GM18907 (cell line): ENCODE measurements around the gene DNAH1.
"Not testable (repeated sequence)": the region's sequence is repeated elsewhere in the genome, so short reads cannot be mapped to it uniquely, and the experiment has no call there.

Source experiments
- ATAC-seq: cut with Tn5 transposase; IDR thresholded peaks from one replicate; pipeline ENCODE4 v1.9.1; 2021; ENCODE audit warnings: mild to moderate bottlenecking, moderate library complexity; ENCODE audit not compliant: unreplicated experiment

The DNAH1 gene

GRCh38 chr3:52331091-52331490 lies 15.0 kb downstream of the DNAH1 start:
- ATAC-seq, result no peak

DNA sequence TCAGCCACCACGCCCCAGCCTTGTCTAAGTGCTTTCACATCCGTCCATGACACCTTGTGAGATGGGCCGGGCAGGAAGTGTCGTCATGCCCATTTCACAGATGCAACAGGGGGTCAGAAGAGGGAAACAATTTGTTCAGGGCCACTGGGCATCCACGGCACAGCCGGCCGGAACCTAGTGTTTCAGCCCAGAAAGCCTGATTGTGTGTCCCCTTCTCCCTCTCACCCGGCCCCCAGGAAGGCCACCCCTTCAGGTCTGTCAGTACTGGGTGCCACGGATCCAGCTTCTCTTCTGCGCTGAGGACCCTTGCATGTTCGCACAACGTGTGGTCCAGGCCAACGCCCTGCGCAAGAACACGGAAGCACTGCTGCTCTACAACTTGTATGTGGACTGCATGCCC lies 15.8 kb downstream of the DNAH1 start:
- ATAC-seq, result no peak

- ATAC-seq, result no peak
Measured at GRCh38 chr3:52333869-52334557, 17.9 kb downstream of the DNAH1 start.

DNA sequence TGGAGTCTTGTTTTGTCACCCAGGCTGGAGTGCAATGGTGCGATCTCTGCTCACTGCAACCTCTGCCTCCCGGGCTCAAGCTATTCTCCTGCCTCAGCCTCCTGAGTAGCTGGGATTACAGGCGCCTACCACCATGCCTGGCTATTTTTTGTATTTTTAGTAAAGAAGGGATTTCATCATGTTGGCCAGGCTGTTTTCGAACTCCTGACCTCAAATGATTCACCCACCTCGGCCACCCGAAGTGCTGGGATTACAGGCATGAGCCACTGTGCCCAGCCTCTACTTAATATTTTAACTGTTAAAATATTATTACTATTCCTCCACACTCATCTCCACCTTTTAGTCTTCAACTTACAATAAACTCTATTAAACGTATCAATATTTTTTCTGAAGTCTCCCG lies 22.0 kb downstream of the DNAH1 start:
- not testable (repeated sequence) for ATAC-seq

DNA sequence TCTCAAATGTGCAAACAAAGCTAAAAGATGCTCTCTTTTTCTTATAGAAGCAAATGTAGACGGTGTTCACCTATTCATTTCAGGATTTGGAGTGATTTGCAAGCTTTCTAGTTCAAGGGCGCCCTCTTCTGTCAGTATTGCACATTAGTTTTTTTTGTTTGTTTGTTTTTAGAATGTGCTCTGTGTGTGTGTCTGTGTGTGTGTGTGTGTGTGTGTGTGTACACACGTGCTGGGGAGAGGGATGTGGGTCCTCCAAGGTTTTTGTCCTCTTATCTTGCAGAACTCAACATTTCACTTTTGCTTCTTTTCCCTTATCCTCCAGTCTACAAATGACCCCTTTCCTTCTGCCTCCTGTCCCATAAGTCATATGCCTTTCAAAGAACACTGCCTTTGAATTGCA lies 23.5 kb downstream of the DNAH1 start:
- ATAC-seq, result no peak

GRCh38 chr3:52341123-52341522 lies 25.0 kb downstream of the DNAH1 start:
- ATAC-seq, result no peak

- ATAC-seq, result no peak
Measured at GRCh38 chr3:52343946-52344600, 28.0 kb downstream of the DNAH1 start.

- no peak for ATAC-seq
Measured at GRCh38 chr3:52345521-52346109, 29.5 kb downstream of the DNAH1 start.

DNA sequence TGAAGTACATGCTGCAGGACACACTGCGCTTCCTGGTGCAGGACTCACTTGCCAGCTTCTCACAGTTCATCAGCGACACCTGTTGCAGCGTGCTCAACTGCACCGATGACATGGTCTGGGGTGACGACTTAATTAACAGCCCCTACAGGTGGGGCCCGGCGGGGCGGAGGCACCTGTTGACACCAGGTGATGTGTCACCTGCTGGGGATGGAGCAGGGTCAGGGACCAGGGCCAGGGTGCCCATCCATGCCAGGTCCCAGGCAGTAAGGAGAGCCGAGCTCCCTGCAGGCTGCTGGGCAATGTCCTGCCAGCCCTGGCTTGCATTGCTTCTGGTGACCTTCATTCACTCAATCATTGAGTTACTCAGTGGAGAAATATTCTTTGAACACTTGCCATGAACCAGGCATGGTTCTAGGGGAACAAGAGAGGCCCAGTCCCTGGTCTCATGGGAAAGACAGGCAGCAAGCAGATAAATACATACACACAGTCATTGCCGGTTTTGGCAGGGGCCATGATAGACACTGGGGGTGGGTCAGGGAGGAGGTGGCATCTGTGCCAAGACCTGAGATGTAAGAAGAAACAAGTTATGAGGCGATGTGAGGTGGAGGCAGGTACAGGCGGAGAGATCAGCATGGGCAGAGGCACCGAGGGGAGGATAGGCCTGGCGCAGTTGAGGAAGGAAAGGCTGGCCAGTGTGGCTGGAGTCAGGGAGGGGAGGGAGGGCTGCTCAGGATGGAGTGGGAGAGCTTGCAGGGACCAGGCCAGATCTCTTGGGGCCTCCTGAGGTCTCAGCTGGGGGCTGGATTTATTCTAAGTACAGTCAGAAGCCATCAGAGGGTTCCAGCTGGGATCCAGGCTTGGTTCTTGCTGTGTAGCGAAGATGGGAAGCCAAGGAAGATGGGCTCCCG lies 30.8 kb downstream of the DNAH1 start:
- no peak for ATAC-seq

DNA sequence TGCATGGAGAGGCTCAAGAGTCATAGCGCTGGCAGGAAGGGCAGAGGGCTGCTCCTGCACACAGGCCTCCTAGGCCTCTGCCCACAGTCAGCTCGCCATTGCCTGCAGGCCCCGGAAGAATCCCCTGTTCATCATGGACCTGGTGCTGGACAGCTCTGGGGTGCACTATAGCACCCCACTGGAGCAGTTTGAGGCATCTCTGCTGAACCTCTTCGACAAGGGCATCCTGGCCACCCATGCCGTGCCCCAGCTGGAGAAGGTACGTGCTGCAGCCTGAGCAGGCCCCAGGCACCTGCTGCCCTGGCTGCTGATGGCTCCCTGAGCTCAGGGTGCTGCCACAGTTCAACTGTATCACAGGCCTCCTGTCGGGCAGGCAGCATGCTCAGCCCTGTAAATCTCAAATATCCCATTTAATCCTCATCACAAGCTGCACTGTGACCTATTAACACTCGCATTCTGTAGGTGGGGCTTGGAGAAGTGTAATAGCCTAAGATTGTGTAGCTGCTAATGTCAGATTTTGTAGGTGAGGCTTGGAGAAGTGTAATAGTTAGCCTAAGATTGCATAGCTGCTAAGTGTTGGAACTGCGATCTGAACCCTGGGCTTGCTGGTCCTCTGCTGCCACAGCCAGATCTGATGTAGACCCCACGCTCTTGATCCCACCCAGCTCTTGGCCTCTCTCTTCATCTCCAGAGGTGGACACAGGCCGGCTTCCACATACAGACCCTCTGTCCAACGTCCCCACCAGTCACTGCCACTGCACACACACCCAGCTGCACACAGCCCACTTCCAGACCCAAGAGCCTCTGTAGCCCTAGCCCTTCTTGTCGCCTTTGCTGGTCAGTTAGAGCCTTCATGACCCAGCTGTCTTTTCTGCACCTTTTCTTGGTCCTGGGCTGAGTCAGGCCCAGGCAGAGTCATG lies 31.9 kb downstream of the DNAH1 start:
- no peak for ATAC-seq

DNA sequence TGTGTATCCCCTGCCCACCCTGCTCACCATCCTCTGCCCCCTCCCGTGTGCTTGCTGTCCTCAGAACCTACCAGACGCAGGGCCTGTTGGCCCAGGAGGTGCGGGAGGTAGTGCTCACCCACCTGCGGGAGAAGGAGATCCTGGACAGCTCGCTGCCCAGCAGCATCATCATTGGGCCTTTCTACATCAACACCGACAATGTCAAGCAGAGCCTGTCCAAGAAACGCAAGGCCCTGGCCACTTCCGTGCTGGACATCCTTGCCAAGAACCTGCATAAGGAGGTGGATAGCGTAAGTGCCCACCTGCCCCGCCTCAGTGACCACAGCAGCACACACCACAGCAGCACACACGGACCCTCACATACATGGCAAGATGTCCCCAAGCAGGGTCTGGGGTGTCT lies 33.0 kb downstream of the DNAH1 start:
- ATAC-seq, result no peak

GRCh38 chr3:52349611-52350395 lies 33.7 kb downstream of the DNAH1 start:
- no peak for ATAC-seq

GRCh38 chr3:52350416-52350815 lies 34.3 kb downstream of the DNAH1 start:
- ATAC-seq, result no peak

GRCh38 chr3:52350981-52351761 lies 35.1 kb downstream of the DNAH1 start:
- ATAC-seq, result no peak

DNA sequence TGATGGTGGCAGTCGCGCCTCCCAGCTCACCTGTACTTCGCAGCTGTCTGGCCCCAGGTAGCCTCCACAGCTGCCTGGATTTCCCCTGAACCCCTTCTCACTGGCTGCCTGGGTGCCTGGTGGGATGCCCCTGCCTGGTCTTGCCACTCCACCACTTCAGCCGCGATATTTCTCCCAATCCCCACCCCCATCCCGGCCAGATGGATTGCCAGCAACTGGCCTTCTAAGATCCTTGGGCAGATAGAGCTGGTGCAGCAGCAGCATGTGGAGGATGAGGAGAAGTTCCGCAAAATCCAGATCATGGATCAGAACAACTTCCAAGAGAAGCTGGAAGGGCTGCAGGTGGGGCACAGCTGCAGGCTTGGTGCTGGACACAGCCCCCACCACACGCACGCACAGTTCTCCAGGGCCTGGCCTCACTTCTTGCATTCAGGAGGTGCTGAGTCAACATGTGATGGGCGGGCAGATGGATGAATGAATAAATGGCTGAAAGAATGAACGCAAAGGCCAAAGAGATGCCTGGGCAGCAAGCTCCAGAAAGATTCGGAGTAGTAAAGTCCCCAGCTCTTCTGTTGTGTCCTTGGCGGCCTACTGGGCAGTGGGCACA lies 35.7 kb downstream of the DNAH1 start:
- no peak for ATAC-seq

DNA sequence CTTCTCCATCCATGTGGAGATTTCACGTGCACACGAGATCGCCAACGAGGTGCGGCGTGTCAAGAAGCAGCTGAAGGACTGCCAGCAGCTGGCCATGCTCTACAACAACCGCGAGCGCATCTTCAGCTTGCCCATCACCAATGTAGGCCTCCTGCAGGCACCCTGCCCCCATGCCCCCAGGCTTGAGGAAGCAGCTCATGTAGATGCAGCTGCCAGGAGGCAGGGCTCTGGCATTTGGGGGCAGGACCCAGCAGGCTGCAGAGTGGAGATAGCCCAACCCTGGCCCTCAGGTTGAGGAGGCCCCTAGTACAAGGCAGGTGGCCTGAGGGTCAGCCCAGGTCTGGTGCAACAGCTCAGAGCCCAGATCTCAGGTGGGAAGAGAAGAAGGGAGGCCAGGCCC lies 36.4 kb downstream of the DNAH1 start:
- no peak for ATAC-seq

DNA sequence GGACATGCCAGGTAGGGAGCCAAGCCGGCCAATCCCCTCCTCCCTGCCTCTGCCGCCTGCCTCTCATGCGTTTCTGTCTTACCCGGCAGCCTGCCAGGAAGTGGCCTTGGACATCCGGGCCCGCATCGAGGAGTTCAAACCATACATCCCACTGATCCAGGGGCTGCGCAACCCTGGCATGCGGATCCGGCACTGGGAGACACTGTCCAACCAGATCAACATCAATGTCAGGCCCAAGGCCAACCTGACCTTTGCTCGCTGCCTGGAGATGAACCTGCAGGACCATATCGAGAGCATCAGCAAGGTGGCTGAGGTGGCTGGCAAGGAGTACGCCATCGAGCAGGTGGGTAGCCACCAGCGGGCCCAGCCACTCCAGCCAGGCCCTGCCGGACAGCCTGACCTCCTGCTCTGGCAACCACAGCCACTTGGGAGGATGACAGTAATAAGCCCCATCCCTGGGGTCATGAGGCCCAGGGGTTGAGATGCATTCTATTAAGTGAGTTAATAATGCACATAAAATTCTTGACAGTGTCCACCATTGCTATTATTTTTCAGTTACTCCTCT lies 37.3 kb downstream of the DNAH1 start:
- no peak for ATAC-seq

- no peak for ATAC-seq
Measured at GRCh38 chr3:52354676-52355075, 38.6 kb downstream of the DNAH1 start.
